Neutrophil (primary cell): ENCODE data around the gene LPP.
A peak's percentile ranks its signal among the peaks of the same experiment; 100 is the strongest.

ENCODE experiments used
- H3K27ac ChIP-seq: fragments of 200-600 bp; sonication (generic); 2 replicates; pipeline ENCODE4 v1.5.1; 2016; ENCODE audit warnings: mild to moderate bottlenecking, moderate library complexity
- H3K27me3 ChIP-seq: fragments of 200-600 bp; sonication (generic); 2 replicates; pipeline ENCODE4 v1.6.0; 2016; ENCODE audit warnings: mild to moderate bottlenecking
- H3K36me3 ChIP-seq: fragments of 200-600 bp; sonication (generic); 2 replicates; pipeline ENCODE4 v1.5.1; 2017
- H3K4me1 ChIP-seq, 2 experiments: fragments of 200-600 bp in 1 of 2; sonication (generic) in 1 of 2; 1 replicate in 1 of 2; 2 replicates in 1 of 2; pipeline versions ENCODE4 v1.5.1 to v1.6.1; 2013 to 2016; ENCODE audit warnings: low read depth in 1 of 2, low read length in 1 of 2, mild to moderate bottlenecking in 1 of 2, moderate library complexity in 1 of 2; ENCODE audit not compliant: control insufficient read depth in 1 of 2, insufficient read depth in 1 of 2
- H3K4me3 ChIP-seq, 2 experiments: fragments of 200-600 bp in 1 of 2; sonication (generic) in 1 of 2; 1 replicate in 1 of 2; 2 replicates in 1 of 2; pipeline ENCODE4 v1.5.1; 2013 to 2016; ENCODE audit warnings: low read depth in 1 of 2, low read length in 1 of 2, mild to moderate bottlenecking in 1 of 2, moderate library complexity in 1 of 2
- H3K9me3 ChIP-seq: fragments of 200-600 bp; sonication (generic); 2 replicates; pipeline ENCODE4 v1.5.1; 2016
- CTCF ChIP-seq: fragments of 200-600 bp; sonication (generic); IDR thresholded peaks from 2 replicates; pipeline ENCODE4 v1.5.1; 2016; ENCODE audit warnings: antibody characterized with exemption

The LPP gene

GRCh38 chr3:188431040-188431439 lies 277.1 kb downstream of the LPP start:
- Histone ChIP-seq H3K4me3 (peak overlapping the region in 1 of 2 experiments; percentile 34), H3K4me1 (peaks cover 82 to 84% of the 10 kb centered on the region in 2 experiments), H3K27ac (peak overlapping the region; percentile 81), H3K9me3 (no peaks in the 10 kb centered on the region), H3K36me3 (no peaks in the 10 kb centered on the region), H3K27me3 (no peaks in the 10 kb centered on the region)
- TF ChIP-seq CTCF = no peak

GRCh38 chr3:188431553-188431952 lies 277.6 kb downstream of the LPP start:
- Histone ChIP-seq H3K27ac (peak overlapping the region; percentile 81), H3K4me3 (peak overlapping the region in 1 of 2 experiments; percentile 34), H3K27me3 (no peaks in the 10 kb centered on the region), H3K36me3 (no peaks in the 10 kb centered on the region), H3K9me3 (no peaks in the 10 kb centered on the region), H3K4me1 (peaks cover 82 to 84% of the 10 kb centered on the region in 2 experiments)
- no peak for TF ChIP-seq CTCF

GRCh38 chr3:188432802-188433520 lies 279.0 kb downstream of the LPP start:
- no peaks in the 10 kb centered on the region for H3K36me3 ChIP-seq
- H3K27ac ChIP-seq = peak overlapping the region; percentile 81
- TF ChIP-seq CTCF = no peak
- peaks cover 71 to 78% of the 10 kb centered on the region in 2 experiments for H3K4me1 ChIP-seq
- no peaks in the 10 kb centered on the region for H3K27me3 ChIP-seq
- no peaks in the 10 kb centered on the region for H3K9me3 ChIP-seq
- no peak overlapping the region for H3K4me3 ChIP-seq

- H3K4me1 ChIP-seq = peaks cover 72 to 79% of the 10 kb centered on the region in 2 experiments
- H3K36me3 ChIP-seq = no peaks in the 10 kb centered on the region
- peak overlapping the region; percentile 81 for H3K27ac ChIP-seq
- no peaks in the 10 kb centered on the region for H3K9me3 ChIP-seq
- no peaks in the 10 kb centered on the region for H3K27me3 ChIP-seq
- H3K4me3 ChIP-seq = peak overlapping the region; percentile 36 to 38
- TF ChIP-seq CTCF = no peak
Observed at GRCh38 chr3:188433521-188434150, 279.7 kb downstream of the LPP start.

- no peak for TF ChIP-seq CTCF
Observed at GRCh38 chr3:188434594-188434993, 280.6 kb downstream of the LPP start.

More at GRCh38 chr3:188434594-188434993, 280.6 kb downstream of the LPP start:
- Histone ChIP-seq H3K4me3 (peak overlapping the region in 1 of 2 experiments; percentile 38), H3K4me1 (peaks cover 75 to 79% of the 10 kb centered on the region in 2 experiments), H3K27ac (peak overlapping the region; percentile 81), H3K36me3 (no peaks in the 10 kb centered on the region), H3K27me3 (no peaks in the 10 kb centered on the region), H3K9me3 (no peaks in the 10 kb centered on the region)
